ENCODE results near the gene CACNG7. TPM values are rescaled to one million over a fixed set of nuclear protein-coding genes. Genes with fewer than 3 reads are reported as not detected.

The CACNG7 gene
- total RNA-seq, 1 donor from 2014 or later = not detected

Other genes with a start within 250 kb of the CACNG7 start
- 0.57 TPM for gene NLRP12, start 85.0 kb upstream of the CACNG7 start, total RNA-seq
- gene MYADM, start 41.4 kb upstream of the CACNG7 start, total RNA-seq = 211 TPM
- gene PRKCG, start 27.1 kb upstream of the CACNG7 start, total RNA-seq = not detected
- gene CACNG8, start 53.7 kb downstream of the CACNG7 start, total RNA-seq = 0.11 TPM
- not detected for gene CACNG6, start 82.4 kb downstream of the CACNG7 start, total RNA-seq
- gene VSTM1, start 154.6 kb downstream of the CACNG7 start, total RNA-seq = not detected
- gene TARM1, start 172.1 kb downstream of the CACNG7 start, total RNA-seq = not detected
- 1.2 TPM for gene OSCAR, start 191.5 kb downstream of the CACNG7 start, total RNA-seq
- gene NDUFA3, start 193.6 kb downstream of the CACNG7 start, total RNA-seq = 283 TPM
- 15.2 TPM for gene TFPT, start 206.4 kb downstream of the CACNG7 start, total RNA-seq
- gene PRPF31, start 206.5 kb downstream of the CACNG7 start, total RNA-seq = 34.0 TPM
- gene CNOT3, start 228.5 kb downstream of the CACNG7 start, total RNA-seq = 22.3 TPM